HepG2 (cell line): ENCODE measurements around the gene ZNF821. TPM values are rescaled to one million over a fixed set of nuclear protein-coding genes. Genes with fewer than 3 reads are reported as not detected.
A peak's percentile ranks its signal among the peaks of the same experiment; 100 is the strongest.

Experiments
- ATAC-seq: fragments of 200-7000 bp; cut with Tn5 transposase; 3 replicates; pipeline ENCODE4 v1.9.1; 2020; ENCODE audit warnings: mild to moderate bottlenecking, moderate library complexity
- BruUV-seq: library from RNA; stranded (reverse); fragments of 400-500 nt; replicated peaks from 2 replicates; lab custom pipeline; 2021; lab: Mats Ljungman, UMichigan
- CTCF ChIA-PET: fragments of 300-600 bp; formaldehyde crosslinking; extraction: SDS; loops from one replicate; lab custom pipeline; 2021; ENCODE audit warnings: low total read pairs, inconsistent platforms, low intra/inter-chr PET ratio; lab: Yijun Ruan, JAX
- POLR2A ChIA-PET: fragments of 350-600 bp; sonication (Branson Sonifier 250); formaldehyde crosslinking; loops from one replicate; lab custom pipeline; 2020; ENCODE audit warnings: antibody characterized with exemption, inconsistent platforms; lab: Yijun Ruan, JAX
- DNase-seq: peaks from one replicate; pipeline ENCODE4 v3.0.0-alpha.2; 2015; ENCODE audit warnings: low spot score
- FAIRE-seq: peaks from 3 replicates; lab custom pipeline; 2011; peaks lifted over from hg19 to GRCh38; lab: Jason Lieb, UNC
- H2AFZ ChIP-seq: one replicate; pipeline ENCODE4 v1.6.1; 2011; ENCODE audit warnings: low read length, inconsistent platforms
- H3K27ac ChIP-seq: fragments of 300-600 bp; 3 replicates; pipeline ENCODE4 v1.8.0; 2011; ENCODE audit warnings: mixed run types, mild to moderate bottlenecking, mixed read lengths, low read length, inconsistent platforms; ENCODE audit not compliant: insufficient read depth; ENCODE audit errors: extremely low read length
- H3K27me3 ChIP-seq, 2 experiments: fragments of 200-600 bp in 1 of 2; 2 replicates in 1 of 2; 3 replicates in 1 of 2; pipeline versions ENCODE4 v1.6.0 to v1.8.0; 2011; ENCODE audit warnings: low read length in 2 of 2, mild to moderate bottlenecking in 2 of 2, moderate library complexity in 2 of 2, inconsistent platforms in 1 of 2; ENCODE audit not compliant: insufficient read depth in 2 of 2, control insufficient read depth in 1 of 2
- H3K36me3 ChIP-seq, 2 experiments: fragments of 200-600 bp in 1 of 2; replicated peaks in 1 of 2; 2 replicates in 1 of 2; 3 replicates in 1 of 2; pipeline versions ENCODE4 v1.5.1 to v1.8.0; 2011; ENCODE audit warnings: low read length in 2 of 2, inconsistent platforms in 1 of 2; ENCODE audit not compliant: insufficient read depth in 2 of 2, control insufficient read depth in 1 of 2
- H3K4me1 ChIP-seq: 2 replicates; pipeline ENCODE4 v1.5.1; 2012; ENCODE audit warnings: low read length, inconsistent platforms; ENCODE audit not compliant: insufficient read depth
- H3K4me2 ChIP-seq: 2 replicates; pipeline ENCODE4 v1.6.0; 2011; ENCODE audit warnings: low read depth, low read length, inconsistent platforms
- H3K4me3 ChIP-seq, 3 experiments: fragments of 200-600 bp in 1 of 3; sonication (generic), shearing (Covaris generic) in 1 of 3; replicated peaks in 1 of 3; 2 replicates each; pipeline ENCODE4 v1.5.1; 2011 to 2016; ENCODE audit warnings: low read length in 3 of 3, inconsistent platforms in 2 of 3, low read depth in 2 of 3, mild to moderate bottlenecking in 2 of 3, control low read depth in 1 of 3, mixed read lengths in 1 of 3; ENCODE audit not compliant: insufficient read depth in 1 of 3
- H3K79me2 ChIP-seq: one replicate; pipeline ENCODE4 v1.6.1; 2011; ENCODE audit warnings: low read length, inconsistent platforms; ENCODE audit not compliant: insufficient read depth
- H3K9ac ChIP-seq: 2 replicates; pipeline ENCODE4 v1.6.0; 2011; ENCODE audit warnings: mild to moderate bottlenecking, low read depth, low read length, inconsistent platforms; ENCODE audit not compliant: insufficient read depth
- H3K9me3 ChIP-seq: 2 replicates; pipeline ENCODE4 v1.5.1; 2012; ENCODE audit warnings: mild to moderate bottlenecking, low read length
- H4K20me1 ChIP-seq: 2 replicates; pipeline ENCODE4 v1.6.0; 2011; ENCODE audit warnings: inconsistent platforms, mild to moderate bottlenecking, low read length, moderate library complexity; ENCODE audit not compliant: insufficient read depth
- ATF1 ChIP-seq: IDR thresholded peaks from 2 replicates; pipeline ENCODE4 v1.6.1; 2016; ENCODE audit warnings: mild to moderate bottlenecking, control low read depth
- CAMTA2 ChIP-seq: sonication (generic); formaldehyde crosslinking; IDR thresholded peaks from 2 replicates; pipeline ENCODE4 v1.4.0; 2020; ENCODE audit warnings: mild to moderate bottlenecking, missing genetic modification reagents, borderline replicate concordance
- CBX5 ChIP-seq: sonication (generic); formaldehyde crosslinking; IDR thresholded peaks from 2 replicates; pipeline ENCODE4 v1.4.0; 2020; ENCODE audit warnings: missing genetic modification reagents, borderline replicate concordance
- CEBPB ChIP-seq: IDR thresholded peaks from 2 replicates; pipeline ENCODE4 v1.6.1; 2011; ENCODE audit warnings: low read depth, low read length, improper control_type of control experiment, borderline replicate concordance
- CREB1 ChIP-seq, 2 experiments: fragments of 450-650 bp in 1 of 2; IDR thresholded peaks; 2 replicates each; pipeline ENCODE4 v1.6.1; 2016 to 2017; ENCODE audit warnings: control low read depth in 1 of 2, mild to moderate bottlenecking in 1 of 2, missing compliant biosample characterization in 1 of 2, missing genetic modification characterization in 1 of 2
- FUBP1 ChIP-seq: sonication (generic); formaldehyde crosslinking; IDR thresholded peaks from 2 replicates; pipeline ENCODE4 v1.5.1; 2020; ENCODE audit warnings: missing genetic modification reagents, mild to moderate bottlenecking, borderline replicate concordance
- GABPA ChIP-seq, 2 experiments: IDR thresholded peaks; 2 replicates each; pipeline ENCODE4 v1.6.1; 2011 to 2016; ENCODE audit warnings: low read depth in 2 of 2, low read length in 1 of 2, missing biosample characterization in 1 of 2, missing genetic modification characterization in 1 of 2
- NCOR1 ChIP-seq: fragments of 200-600 bp; sonication (generic); IDR thresholded peaks from 2 replicates; pipeline ENCODE4 v1.7.0; 2017; ENCODE audit warnings: antibody characterized with exemption, low read length, borderline replicate concordance
- PLRG1 ChIP-seq: fragments of 450-650 bp; conservative IDR thresholded peaks from 2 replicates; pipeline ENCODE4 v1.6.1; 2016
- RELA ChIP-seq: sonication (generic); formaldehyde crosslinking; IDR thresholded peaks from 2 replicates; pipeline ENCODE4 v1.4.0; 2020; ENCODE audit warnings: missing genetic modification reagents
- YEATS2 ChIP-seq: sonication (generic); formaldehyde crosslinking; IDR thresholded peaks from 2 replicates; pipeline ENCODE4 v1.4.0; 2020; ENCODE audit warnings: missing genetic modification reagents, borderline replicate concordance
- ZBTB37 ChIP-seq: sonication (generic); formaldehyde crosslinking; IDR thresholded peaks from 2 replicates; pipeline ENCODE4 v1.4.0; 2020; ENCODE audit warnings: mild to moderate bottlenecking, missing genetic modification reagents
- ZNF12 ChIP-seq: sonication (generic); formaldehyde crosslinking; IDR thresholded peaks from 2 replicates; pipeline ENCODE4 v1.5.0; 2020; ENCODE audit warnings: missing genetic modification reagents
- ZNF543 ChIP-seq: sonication (generic); formaldehyde crosslinking; IDR thresholded peaks from 2 replicates; pipeline ENCODE4 v1.4.0; 2020; ENCODE audit warnings: mild to moderate bottlenecking, missing genetic modification reagents
- ZNF747 ChIP-seq: sonication (generic); formaldehyde crosslinking; IDR thresholded peaks from 2 replicates; pipeline ENCODE4 v1.8.1; 2023; ENCODE audit warnings: missing genetic modification reagents, mild to moderate bottlenecking, borderline replicate concordance
- ZNF768 ChIP-seq: sonication (generic); formaldehyde crosslinking; IDR thresholded peaks from 2 replicates; pipeline ENCODE4 v1.4.0; 2020; ENCODE audit warnings: missing genetic modification reagents
- ZNF776 ChIP-seq: sonication (generic); formaldehyde crosslinking; IDR thresholded peaks from 2 replicates; pipeline ENCODE4 v1.4.0; 2020; ENCODE audit warnings: mild to moderate bottlenecking, missing genetic modification reagents
- ZNF781 ChIP-seq: sonication (generic); formaldehyde crosslinking; IDR thresholded peaks from 2 replicates; pipeline ENCODE4 v1.5.1; 2020; ENCODE audit warnings: borderline replicate concordance, mild to moderate bottlenecking, missing genetic modification reagents; ENCODE audit errors: not compliant biosample characterization
- WGBS: methylation state at CpG from one replicate; pipeline ENCODE4 v1.1.6; 2017; ENCODE audit warnings: low lambda C conversion rate; 5-methylcytosine and 5-hydroxymethylcytosine counted together
- in situ Hi-C: cut with HindIII; loops from 2 replicates; pipeline ENCODE4 v1.10.0; 2017; ENCODE audit warnings: low pct_unique_long_range_greater_than_20kb; ENCODE audit not compliant: extremely low pct_ligation_motif_present
- intact Hi-C: fragments of 100-400 bp; cut with micrococcal nuclease; formaldehyde crosslinking; loops from one replicate; pipeline ENCODE4 v1.10.0; 2022; ENCODE audit not compliant: unreplicated experiment
- polyA plus RNA-seq, 8 experiments: library from polyadenylated mRNA; depleted of rRNA in 3 of 8; stranded (reverse) in 7 of 8; unstranded in 1 of 8; fragments of >200 nt; fragmentation: Illumina TruSeq in 4 of 8; extraction: Trizol in 4 of 8; gene quantifications; 2 replicates each; pipeline versions ENCODE4 v1.2.1 to v1.2.3, GENCODE V29; 2011 to 2016; ENCODE audit warnings: low read depth in 4 of 8, missing spikeins in 1 of 8, mixed read lengths in 1 of 8; ENCODE audit not compliant: insufficient read depth in 1 of 8
- total RNA-seq, 5 experiments: library from RNA; depleted of rRNA; stranded (reverse); fragments of >200 nt; fragmentation: Illumina TruSeq; extraction: Trizol; gene quantifications; 2 replicates each; pipeline ENCODE4 v1.2.3, GENCODE V29; 2016; ENCODE audit warnings: low read depth in 1 of 5

Gene ZNF821
- total and polyA plus RNA-seq, 2 of the 13 experiments (the other 11 are each of a cell fraction or from before 2014, with no cell fraction given): 7.0 to 9.1 TPM

- TF ChIP-seq ZBTB37 (CRISPR knock-in tag): peak; percentile 86; the same call in 1 of the 2 replicates
- TF ChIP-seq NCOR1: peak; percentile 87
- TF ChIP-seq PLRG1: no peak
- peak; percentile 95 for TF ChIP-seq CBX5 (CRISPR knock-in tag)
- TF ChIP-seq RELA: 0 out of 2 replicates have a peak, but pooled peaks have one; percentile 62
- peak; percentile 98 for TF ChIP-seq ZNF747
- no peak for TF ChIP-seq ZNF781 (CRISPR knock-in tag)
- TF ChIP-seq, all 625 proteins: peak for 499
Measured at GRCh38 chr16:71894921-71895678, 11.1 kb upstream of the ZNF821 start, which contains the start of gene IST1 (continued).

- WGBS: 1% methylated on average over 31 of the region's 31 CpGs
- peak; percentile 56 for DNase-seq
- POLR2A ChIA-PET: interaction anchor here (0.7 to 4.9 kb wide), 13 partner anchors 9 to 199 kb away, joined by 3 to 59 read pairs (median 4); partner anchors contain the start of genes AP1G1, DHX38, HPR and TXNL4B
- Histone ChIP-seq H3K9ac (peak overlapping the region; percentile 98), H3K79me2 (peaks cover 42% of the 10 kb centered on the region), H2AFZ (no peak overlapping the region), H4K20me1 (peaks cover 30% of the 10 kb centered on the region), H3K4me1 (peaks cover 50% of the 10 kb centered on the region), H3K27ac (peak overlapping the region; percentile 95), H3K4me3 (peak overlapping the region; percentile 85 to 98 (median 95)), H3K4me2 (peak overlapping the region; percentile 100), H3K36me3 (peaks cover 0 to 5% of the 10 kb centered on the region in 2 experiments; a peak in 1 of 5 replicates), H3K9me3 (no peaks in the 10 kb centered on the region), H3K27me3 (no peaks in the 10 kb centered on the region; a peak in 1 of 5 replicates)
- peak; percentile 26 for ATAC-seq
- FAIRE-seq: peak; percentile 44
- intact Hi-C loops (loop anchor here (2.0 kb wide), 1 partner anchor 66 kb away; no protein-coding TSS in a partner anchor), in situ Hi-C loops (no loop called here)
- TSS peak; percentile 89 for BruUV-seq
- CTCF ChIA-PET: no interaction called here
- TF ChIP-seq ZNF543 (CRISPR knock-in tag) (no peak), FUBP1 (CRISPR knock-in tag) (no peak), YEATS2 (no peak), ATF1 (CRISPR knock-in tag) (no peak), CREB1 (IDR thresholded peaks at IDR 0.05) (peak; percentile 20), CREB1 (CRISPR knock-in tag; IDR thresholded peaks at IDR 0.05) (no peak), CAMTA2 (CRISPR knock-in tag) (peak; percentile 83; the same call in 1 of the 2 replicates), ZNF776 (CRISPR knock-in tag) (0 out of 2 replicates have a peak, but pooled peaks have one; percentile 10), GABPA (IDR thresholded peaks at IDR 0.05; ENCODE audit: low read depth, low read length) (no peak), GABPA (CRISPR knock-in tag; IDR thresholded peaks at IDR 0.05; ENCODE audit: low read depth) (peak; percentile 61; the same call in 1 of the 2 replicates), ZNF768 (no peak), CEBPB (peak; percentile 45; the same call in 1 of the 2 replicates), ZNF12 (CRISPR knock-in tag) (no peak)
Measured at GRCh38 chr16:71894229-71894920, 10.4 kb upstream of the ZNF821 start.
